ENCODE results near the gene HBS1L. TPM values are rescaled to one million over a fixed set of nuclear protein-coding genes. Genes with fewer than 3 reads are reported as not detected.

HBS1L gene
- polyA plus RNA-seq, 1 donor from 2014 or later: 103 TPM

DNA sequence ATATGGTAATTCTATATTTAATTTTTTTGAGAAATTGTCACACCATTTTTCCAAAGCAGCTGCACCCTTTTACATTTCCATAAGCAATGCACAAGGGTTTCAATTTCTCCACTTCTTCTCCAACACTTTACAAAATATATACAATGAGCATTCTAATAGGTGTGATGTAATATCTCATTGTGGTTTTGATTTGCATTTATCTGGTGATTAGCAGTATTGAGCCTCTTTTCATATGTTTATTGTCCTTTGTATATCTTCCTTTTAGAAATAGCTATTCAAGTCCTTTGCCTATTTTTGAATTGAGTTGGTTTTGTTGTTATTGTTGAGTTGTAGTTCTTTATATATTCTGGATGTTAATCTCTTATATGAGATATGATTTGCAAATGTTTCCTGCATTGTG is 47.6 kb upstream of the HBS1L start:
- Histone ChIP-seq H3K4me2 (ENCODE audit: low read length) (no peak overlapping the region), H4K20me1 (ENCODE audit: insufficient read depth) (no peaks in the 10 kb centered on the region), H3K79me2 (replicated peaks; ENCODE audit: insufficient read depth, low read length) (no peaks in the 10 kb centered on the region), H3K36me3 (ENCODE audit: insufficient read depth, low read length) (no peaks in the 10 kb centered on the region), H3K4me3 (ENCODE audit: low read length) (no peak overlapping the region), H3K9me3 (ENCODE audit: low read length) (no peaks in the 10 kb centered on the region), H3F3A (ENCODE audit: insufficient read depth, low read length, poor library complexity, severe bottlenecking) (no peaks in the 10 kb centered on the region), H3K27ac (ENCODE audit: low read length) (no peak overlapping the region), H2AFZ (ENCODE audit: low read depth, low read length) (no peak overlapping the region), H3K9me2 (ENCODE audit: insufficient read depth, low read length) (no peaks in the 10 kb centered on the region), H3K9ac (ENCODE audit: low read length) (no peak overlapping the region), H3K27me3 (ENCODE audit: insufficient read depth, low read depth, low read length) (no peaks in the 10 kb centered on the region)
- TF ChIP-seq, protein P1, sequence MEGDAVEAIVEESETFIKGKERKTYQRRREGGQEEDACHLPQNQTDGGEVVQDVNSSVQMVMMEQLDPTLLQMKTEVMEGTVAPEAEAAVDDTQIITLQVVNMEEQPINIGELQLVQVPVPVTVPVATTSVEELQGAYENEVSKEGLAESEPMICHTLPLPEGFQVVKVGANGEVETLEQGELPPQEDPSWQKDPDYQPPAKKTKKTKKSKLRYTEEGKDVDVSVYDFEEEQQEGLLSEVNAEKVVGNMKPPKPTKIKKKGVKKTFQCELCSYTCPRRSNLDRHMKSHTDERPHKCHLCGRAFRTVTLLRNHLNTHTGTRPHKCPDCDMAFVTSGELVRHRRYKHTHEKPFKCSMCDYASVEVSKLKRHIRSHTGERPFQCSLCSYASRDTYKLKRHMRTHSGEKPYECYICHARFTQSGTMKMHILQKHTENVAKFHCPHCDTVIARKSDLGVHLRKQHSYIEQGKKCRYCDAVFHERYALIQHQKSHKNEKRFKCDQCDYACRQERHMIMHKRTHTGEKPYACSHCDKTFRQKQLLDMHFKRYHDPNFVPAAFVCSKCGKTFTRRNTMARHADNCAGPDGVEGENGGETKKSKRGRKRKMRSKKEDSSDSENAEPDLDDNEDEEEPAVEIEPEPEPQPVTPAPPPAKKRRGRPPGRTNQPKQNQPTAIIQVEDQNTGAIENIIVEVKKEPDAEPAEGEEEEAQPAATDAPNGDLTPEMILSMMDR (IDR thresholded peaks at IDR 0.05; ENCODE audit: poor library complexity, severe bottlenecking): no peak
- no peak for TF ChIP-seq SMC3 (conservative IDR thresholded peaks at IDR 0.05; ENCODE audit: poor library complexity)
- TF ChIP-seq MXI1 (conservative IDR thresholded peaks at IDR 0.05; ENCODE audit: poor library complexity, severe bottlenecking): no peak
- no peak for TF ChIP-seq TAF1 (IDR thresholded peaks at IDR 0.05; ENCODE audit: low read depth)
- no peak for TF ChIP-seq RAD21 (conservative IDR thresholded peaks at IDR 0.05)
- no peak for TF ChIP-seq POLR2AphosphoS5 (IDR thresholded peaks at IDR 0.05)
- no peak for TF ChIP-seq EZH2 (IDR thresholded peaks at IDR 0.05; ENCODE audit: borderline replicate concordance, insufficient read depth, low read length, poor library complexity, severe bottlenecking)
- TF ChIP-seq EP300 (conservative IDR thresholded peaks at IDR 0.05; ENCODE audit: poor library complexity, severe bottlenecking): no peak
- TF ChIP-seq, protein P2, sequence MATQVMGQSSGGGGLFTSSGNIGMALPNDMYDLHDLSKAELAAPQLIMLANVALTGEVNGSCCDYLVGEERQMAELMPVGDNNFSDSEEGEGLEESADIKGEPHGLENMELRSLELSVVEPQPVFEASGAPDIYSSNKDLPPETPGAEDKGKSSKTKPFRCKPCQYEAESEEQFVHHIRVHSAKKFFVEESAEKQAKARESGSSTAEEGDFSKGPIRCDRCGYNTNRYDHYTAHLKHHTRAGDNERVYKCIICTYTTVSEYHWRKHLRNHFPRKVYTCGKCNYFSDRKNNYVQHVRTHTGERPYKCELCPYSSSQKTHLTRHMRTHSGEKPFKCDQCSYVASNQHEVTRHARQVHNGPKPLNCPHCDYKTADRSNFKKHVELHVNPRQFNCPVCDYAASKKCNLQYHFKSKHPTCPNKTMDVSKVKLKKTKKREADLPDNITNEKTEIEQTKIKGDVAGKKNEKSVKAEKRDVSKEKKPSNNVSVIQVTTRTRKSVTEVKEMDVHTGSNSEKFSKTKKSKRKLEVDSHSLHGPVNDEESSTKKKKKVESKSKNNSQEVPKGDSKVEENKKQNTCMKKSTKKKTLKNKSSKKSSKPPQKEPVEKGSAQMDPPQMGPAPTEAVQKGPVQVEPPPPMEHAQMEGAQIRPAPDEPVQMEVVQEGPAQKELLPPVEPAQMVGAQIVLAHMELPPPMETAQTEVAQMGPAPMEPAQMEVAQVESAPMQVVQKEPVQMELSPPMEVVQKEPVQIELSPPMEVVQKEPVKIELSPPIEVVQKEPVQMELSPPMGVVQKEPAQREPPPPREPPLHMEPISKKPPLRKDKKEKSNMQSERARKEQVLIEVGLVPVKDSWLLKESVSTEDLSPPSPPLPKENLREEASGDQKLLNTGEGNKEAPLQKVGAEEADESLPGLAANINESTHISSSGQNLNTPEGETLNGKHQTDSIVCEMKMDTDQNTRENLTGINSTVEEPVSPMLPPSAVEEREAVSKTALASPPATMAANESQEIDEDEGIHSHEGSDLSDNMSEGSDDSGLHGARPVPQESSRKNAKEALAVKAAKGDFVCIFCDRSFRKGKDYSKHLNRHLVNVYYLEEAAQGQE (IDR thresholded peaks at IDR 0.05; ENCODE audit: borderline replicate concordance): no peak

DNA sequence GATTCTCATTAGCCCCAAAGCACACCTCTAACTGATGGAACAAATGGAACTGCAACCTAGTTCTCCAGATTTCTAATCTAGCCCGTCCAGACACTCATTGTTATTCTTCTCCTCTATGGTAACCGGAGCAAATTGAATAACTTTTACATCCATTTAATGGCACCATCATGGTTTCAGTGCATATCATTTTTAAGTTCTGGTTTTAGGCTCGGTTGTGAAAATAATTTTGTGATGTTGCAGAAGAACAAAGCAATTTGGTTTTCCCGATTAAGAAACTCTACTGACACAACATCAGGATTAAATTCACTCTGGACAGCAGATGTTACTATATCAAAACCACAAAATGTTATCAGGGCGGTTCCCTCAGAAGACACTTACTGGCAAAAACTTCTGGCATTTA is 42.5 kb upstream of the HBS1L start:
- no peak overlapping the region for H2AFZ ChIP-seq (ENCODE audit: low read depth, low read length)
- no peak overlapping the region for H3K4me3 ChIP-seq (ENCODE audit: low read length)
- no peaks in the 10 kb centered on the region for H3K79me2 ChIP-seq (replicated peaks; ENCODE audit: insufficient read depth, low read length)
- H3K4me2 ChIP-seq (ENCODE audit: low read length): no peak overlapping the region
- H3K9ac ChIP-seq (ENCODE audit: low read length): no peak overlapping the region
- no peaks in the 10 kb centered on the region for H3K27me3 ChIP-seq (ENCODE audit: insufficient read depth, low read depth, low read length)
- no peak for TF ChIP-seq TAF1 (IDR thresholded peaks at IDR 0.05; ENCODE audit: low read depth)
- TF ChIP-seq RAD21 (conservative IDR thresholded peaks at IDR 0.05): no peak
- TF ChIP-seq EP300 (conservative IDR thresholded peaks at IDR 0.05; ENCODE audit: poor library complexity, severe bottlenecking): no peak
- TF ChIP-seq, protein P1 (IDR thresholded peaks at IDR 0.05; ENCODE audit: poor library complexity, severe bottlenecking): no peak
- TF ChIP-seq, protein P2 (IDR thresholded peaks at IDR 0.05; ENCODE audit: borderline replicate concordance): no peak
- TF ChIP-seq MXI1 (conservative IDR thresholded peaks at IDR 0.05; ENCODE audit: poor library complexity, severe bottlenecking): no peak
- TF ChIP-seq EZH2 (IDR thresholded peaks at IDR 0.05; ENCODE audit: borderline replicate concordance, insufficient read depth, low read length, poor library complexity, severe bottlenecking): no peak
- TF ChIP-seq POLR2AphosphoS5 (IDR thresholded peaks at IDR 0.05): no peak
- TF ChIP-seq SMC3 (conservative IDR thresholded peaks at IDR 0.05; ENCODE audit: poor library complexity): no peak
- no peaks in the 10 kb centered on the region for H3K9me2 ChIP-seq (ENCODE audit: insufficient read depth, low read length)
- no peaks in the 10 kb centered on the region for H3F3A ChIP-seq (ENCODE audit: insufficient read depth, low read length, poor library complexity, severe bottlenecking)
- H3K36me3 ChIP-seq (ENCODE audit: insufficient read depth, low read length): no peaks in the 10 kb centered on the region
- no peak overlapping the region for H3K27ac ChIP-seq (ENCODE audit: low read length)
- H4K20me1 ChIP-seq (ENCODE audit: insufficient read depth): no peaks in the 10 kb centered on the region
- no peaks in the 10 kb centered on the region for H3K9me3 ChIP-seq (ENCODE audit: low read length)
